Measurements from ENCODE around the gene PCNX2. TPM values are rescaled to one million over a fixed set of nuclear protein-coding genes. Genes with fewer than 3 reads are reported as not detected.

The PCNX2 gene
- total RNA-seq, 1 experiment from 2014 or later, result 4.8 TPM

DNA sequence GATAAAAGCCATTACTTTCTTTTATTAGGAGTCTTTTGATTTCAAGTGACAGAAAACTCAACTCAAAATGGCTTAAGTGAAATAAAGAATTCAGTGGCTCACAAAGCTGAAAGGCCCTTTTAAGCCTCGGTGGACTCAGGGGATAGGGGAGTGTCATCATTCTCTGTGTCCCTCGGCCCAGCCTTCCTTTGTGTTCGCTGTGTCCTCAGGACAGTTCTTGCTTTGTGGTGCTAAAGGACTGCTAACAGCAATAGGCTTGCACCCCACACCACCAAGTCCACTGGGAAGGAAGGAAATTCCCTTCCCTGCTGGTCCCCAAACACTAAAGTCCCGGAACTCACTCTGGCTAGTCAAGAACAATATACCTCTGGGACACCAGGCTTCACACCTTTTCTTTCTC lies 216.0 kb downstream of the PCNX2 start:
- in situ Hi-C loops (cut with HindIII; ENCODE audit: low pct_unique_long_range_greater_than_20kb, low sequenced_read_pairs), result no loop called here

GRCh38 chr1:233078396-233078795 lies 217.1 kb downstream of the PCNX2 start:
- in situ Hi-C loops (cut with HindIII; ENCODE audit: low pct_unique_long_range_greater_than_20kb, low sequenced_read_pairs), result no loop called here

More for the DNA sequence above, 216.0 kb downstream of the PCNX2 start:
- DNase-seq (ENCODE audit: low read depth, low spot score), result no peak

GRCh38 chr1:233075915-233076295 lies 219.6 kb downstream of the PCNX2 start:
- no peak for DNase-seq (ENCODE audit: low read depth, low spot score)
- in situ Hi-C loops (cut with HindIII; ENCODE audit: low pct_unique_long_range_greater_than_20kb, low sequenced_read_pairs), result no loop called here

More at GRCh38 chr1:233078396-233078795, 217.1 kb downstream of the PCNX2 start:
- no peak for DNase-seq (ENCODE audit: low read depth, low spot score)

DNA sequence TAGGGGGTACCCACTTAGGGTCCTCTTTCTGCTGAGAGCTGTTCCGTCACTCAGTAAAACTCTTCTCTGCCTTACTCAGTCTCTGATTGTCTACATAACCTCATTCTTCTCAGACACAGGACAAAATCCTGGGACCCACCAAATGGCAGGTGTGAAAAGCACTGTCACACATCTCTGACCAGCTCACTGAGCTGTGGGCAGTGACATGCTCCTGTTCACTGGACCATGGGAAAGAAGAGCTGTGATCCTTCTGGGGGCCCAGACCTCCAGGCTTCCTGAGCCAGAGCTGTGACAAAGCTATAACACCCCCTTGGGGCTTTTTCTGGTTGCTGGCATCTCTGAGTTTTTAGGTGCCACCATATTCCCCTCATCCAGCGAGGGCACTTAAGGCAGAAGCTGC lies 229.4 kb downstream of the PCNX2 start:
- in situ Hi-C loops (cut with HindIII; ENCODE audit: low pct_unique_long_range_greater_than_20kb, low sequenced_read_pairs), result no loop called here
- no peak for DNase-seq (ENCODE audit: low read depth, low spot score)

- in situ Hi-C loops (cut with HindIII; ENCODE audit: low pct_unique_long_range_greater_than_20kb, low sequenced_read_pairs), result no loop called here
- no peak for DNase-seq (ENCODE audit: low read depth, low spot score)
These were observed 229.8 kb downstream of the PCNX2 start for GRCh38 chr1:233065685-233066084.

DNA sequence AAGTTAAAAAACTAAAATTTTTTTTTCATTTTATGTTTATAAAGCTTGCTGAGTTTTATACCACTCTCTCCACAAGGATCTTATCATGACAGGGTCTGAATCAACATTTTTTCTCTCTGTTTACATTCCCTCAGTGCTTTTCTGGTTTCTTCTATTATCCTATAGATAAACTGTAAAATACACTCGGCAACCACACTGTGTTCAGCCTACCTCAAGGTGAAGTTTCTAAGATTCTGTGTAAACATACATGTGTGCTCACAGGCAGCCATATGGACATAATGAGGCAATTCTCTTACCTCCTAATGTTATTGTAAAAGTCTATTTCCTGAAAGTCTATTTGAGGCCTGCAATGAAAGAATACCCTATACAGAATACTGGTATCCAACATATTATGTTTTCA lies 230.5 kb downstream of the PCNX2 start:
- in situ Hi-C loops (cut with HindIII; ENCODE audit: low pct_unique_long_range_greater_than_20kb, low sequenced_read_pairs), result no loop called here
- no peak for DNase-seq (ENCODE audit: low read depth, low spot score)

DNA sequence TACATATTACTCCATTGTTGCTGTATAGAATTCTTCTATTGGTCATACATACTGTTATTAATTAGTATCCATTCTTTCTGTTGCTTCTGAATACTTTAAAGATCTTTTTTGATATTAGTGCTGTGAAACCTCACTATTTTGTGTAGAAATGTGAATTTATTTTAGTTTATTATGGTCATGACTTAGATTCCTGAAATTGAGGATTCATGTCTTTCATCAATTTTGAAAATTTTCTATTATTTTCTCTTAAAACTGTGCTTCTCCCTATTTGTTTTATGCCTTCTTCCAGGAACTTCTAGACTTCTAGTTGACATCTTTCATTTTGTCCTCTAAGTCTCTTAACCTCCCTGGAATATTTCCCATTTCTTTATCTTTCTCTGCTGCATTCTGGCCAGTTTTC lies 232.1 kb downstream of the PCNX2 start:
- no peak for DNase-seq (ENCODE audit: low read depth, low spot score)
- in situ Hi-C loops (cut with HindIII; ENCODE audit: low pct_unique_long_range_greater_than_20kb, low sequenced_read_pairs), result no loop called here

DNA sequence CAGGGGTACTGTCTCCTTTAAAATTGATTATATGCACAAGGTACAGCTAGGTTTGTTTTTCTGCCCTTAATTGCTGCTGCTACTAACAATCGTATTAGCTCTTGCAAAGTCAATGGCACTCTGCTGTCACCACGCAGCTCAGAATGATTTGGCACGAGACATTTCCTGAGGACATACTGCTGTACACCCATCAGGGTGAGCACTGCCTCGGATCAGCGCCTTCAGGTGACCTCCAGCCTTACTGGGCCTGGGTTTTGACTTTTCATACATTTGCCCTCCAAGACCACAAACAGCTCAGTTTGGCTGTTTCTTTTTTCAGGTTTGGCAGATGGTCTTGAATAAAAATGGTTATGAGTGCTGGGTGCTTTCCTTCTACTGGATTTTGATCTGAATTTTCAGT lies 234.3 kb downstream of the PCNX2 start:
- DNase-seq (ENCODE audit: low read depth, low spot score), result no peak
- in situ Hi-C loops (cut with HindIII; ENCODE audit: low pct_unique_long_range_greater_than_20kb, low sequenced_read_pairs), result no loop called here

DNA sequence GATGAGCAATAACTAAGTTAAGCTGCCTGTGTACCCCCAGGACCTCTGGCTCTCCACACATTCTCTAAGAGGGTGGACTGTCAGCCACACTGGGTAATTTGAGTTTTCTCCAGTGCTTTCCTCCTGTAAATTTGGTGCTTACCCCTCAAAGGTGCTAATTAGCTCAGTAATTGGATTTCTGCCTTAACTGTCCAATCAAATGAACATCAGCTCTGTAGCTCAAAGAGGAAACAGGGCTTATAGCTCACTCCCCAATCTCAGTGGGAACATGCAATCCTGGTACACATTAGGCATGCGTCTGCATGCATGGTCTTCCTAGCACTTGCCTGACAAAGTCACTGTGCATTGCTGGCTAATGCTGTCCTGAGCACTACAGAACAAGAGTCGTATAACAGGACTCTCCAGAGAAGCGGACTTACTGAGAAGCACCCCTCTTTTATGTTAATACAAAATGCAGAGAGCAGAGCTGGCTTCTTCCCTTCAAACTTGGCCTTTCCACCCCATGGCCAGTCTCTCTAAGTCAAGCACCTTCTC lies 235.0 kb downstream of the PCNX2 start:
- DNase-seq (ENCODE audit: low read depth, low spot score), result no peak
- in situ Hi-C loops (cut with HindIII; ENCODE audit: low pct_unique_long_range_greater_than_20kb, low sequenced_read_pairs), result no loop called here

DNA sequence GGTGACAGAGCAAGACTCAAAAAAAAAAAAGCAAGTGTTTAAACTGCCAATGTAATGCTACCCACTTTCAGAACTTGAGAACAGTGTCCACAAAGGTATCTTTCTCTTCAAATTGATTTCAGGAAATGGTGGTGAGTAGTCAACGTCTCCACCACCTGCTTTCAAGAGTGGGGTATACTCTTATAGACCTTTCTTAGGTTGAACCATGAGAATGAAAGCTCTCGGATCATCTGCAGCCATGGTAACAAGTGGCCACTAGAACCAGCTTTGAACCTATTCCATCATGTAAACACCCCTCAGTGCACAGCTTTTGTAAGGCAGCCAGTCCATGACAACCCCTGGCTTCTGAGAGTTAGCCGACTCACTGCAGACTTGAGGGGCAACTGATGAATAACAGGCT lies 237.7 kb downstream of the PCNX2 start:
- DNase-seq (ENCODE audit: low read depth, low spot score), result no peak
- in situ Hi-C loops (cut with HindIII; ENCODE audit: low pct_unique_long_range_greater_than_20kb, low sequenced_read_pairs), result no loop called here

GRCh38 chr1:233055879-233056641 lies 239.5 kb downstream of the PCNX2 start:
- in situ Hi-C loops (cut with HindIII; ENCODE audit: low pct_unique_long_range_greater_than_20kb, low sequenced_read_pairs), result no loop called here

DNA sequence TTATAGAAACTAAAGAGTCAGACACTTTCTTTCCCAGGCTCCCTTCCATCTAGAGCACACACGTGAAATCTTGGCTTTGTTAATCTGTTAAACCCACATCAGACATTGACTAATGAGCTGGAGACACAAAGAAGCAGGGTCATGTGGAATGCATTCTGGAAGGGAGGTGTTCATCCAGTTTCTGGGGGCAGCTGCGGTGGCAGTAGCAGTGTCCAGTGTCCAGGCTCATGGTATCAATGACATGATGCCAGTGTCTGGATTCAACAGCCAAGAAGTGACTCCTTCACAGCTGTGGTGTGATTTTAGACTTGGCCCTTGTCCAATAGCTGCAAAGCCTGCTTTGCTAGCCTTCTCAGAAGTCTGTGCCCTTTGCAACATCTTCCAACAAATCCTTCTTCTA lies 249.9 kb downstream of the PCNX2 start:
- DNase-seq (ENCODE audit: low read depth, low spot score), result no peak
- in situ Hi-C loops (cut with HindIII; ENCODE audit: low pct_unique_long_range_greater_than_20kb, low sequenced_read_pairs), result no loop called here

More at GRCh38 chr1:233055879-233056641, 239.5 kb downstream of the PCNX2 start:
- DNase-seq (ENCODE audit: low read depth, low spot score), result no peak

GRCh38 chr1:233042834-233043233 lies 252.7 kb downstream of the PCNX2 start:
- in situ Hi-C loops (cut with HindIII; ENCODE audit: low pct_unique_long_range_greater_than_20kb, low sequenced_read_pairs), result no loop called here
- DNase-seq (ENCODE audit: low read depth, low spot score), result no peak

GRCh38 chr1:233040494-233040893 lies 255.0 kb downstream of the PCNX2 start:
- peak; percentile 40 for DNase-seq (ENCODE audit: low read depth, low spot score)

DNA sequence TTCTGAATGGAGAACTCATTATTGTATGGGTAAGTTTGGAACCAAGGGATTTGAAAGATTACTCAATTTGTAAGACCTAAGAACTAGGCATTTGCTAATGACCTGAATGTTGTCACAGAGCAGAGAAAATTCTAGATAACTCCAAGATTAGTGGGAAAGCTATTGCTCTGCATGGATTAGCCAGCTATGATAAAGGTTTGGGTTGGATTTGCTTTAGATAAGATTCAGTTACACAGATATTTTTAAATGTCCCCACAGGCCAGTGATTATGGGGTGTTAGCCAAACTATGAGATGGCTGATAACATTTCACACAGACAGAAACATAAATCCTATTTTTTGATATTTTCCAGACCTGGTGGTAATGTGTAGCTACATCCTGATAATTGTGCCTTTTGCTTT lies 256.9 kb downstream of the PCNX2 start:
- DNase-seq (ENCODE audit: low read depth, low spot score), result no peak
- in situ Hi-C loops (cut with HindIII; ENCODE audit: low pct_unique_long_range_greater_than_20kb, low sequenced_read_pairs), result no loop called here

More at GRCh38 chr1:233040494-233040893, 255.0 kb downstream of the PCNX2 start:
- in situ Hi-C loops (cut with HindIII; ENCODE audit: low pct_unique_long_range_greater_than_20kb, low sequenced_read_pairs), result no loop called here

DNA sequence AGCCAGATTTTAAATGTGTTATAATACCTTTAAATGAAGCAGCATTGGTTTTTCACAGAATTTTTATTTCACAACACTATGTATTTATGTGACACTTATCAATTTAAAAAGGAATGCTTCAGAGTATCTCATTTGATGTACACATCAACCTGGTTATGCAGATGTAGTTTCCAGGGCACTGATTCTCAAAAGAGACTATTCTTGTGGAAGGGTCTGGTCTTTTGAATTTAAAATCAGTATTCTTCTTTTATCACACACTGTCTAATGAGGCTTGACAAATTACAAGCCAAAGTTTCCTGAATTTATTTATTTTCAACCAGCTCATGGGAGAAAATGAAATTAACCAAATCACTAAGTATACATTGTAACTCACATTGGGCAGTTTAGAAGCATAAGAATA lies 257.7 kb downstream of the PCNX2 start:
- in situ Hi-C loops (cut with HindIII; ENCODE audit: low pct_unique_long_range_greater_than_20kb, low sequenced_read_pairs), result no loop called here
- no peak for DNase-seq (ENCODE audit: low read depth, low spot score)

- in situ Hi-C loops (cut with HindIII; ENCODE audit: low pct_unique_long_range_greater_than_20kb, low sequenced_read_pairs), result no loop called here
- DNase-seq (ENCODE audit: low read depth, low spot score), result no peak
These were observed 260.7 kb downstream of the PCNX2 start for GRCh38 chr1:233034836-233035235.

- in situ Hi-C loops (cut with HindIII; ENCODE audit: low pct_unique_long_range_greater_than_20kb, low sequenced_read_pairs), result no loop called here
- DNase-seq (ENCODE audit: low read depth, low spot score), result no peak
These were observed 262.2 kb downstream of the PCNX2 start for GRCh38 chr1:233033361-233033760.

- peak; percentile 7 for DNase-seq (ENCODE audit: low read depth, low spot score)
- in situ Hi-C loops (cut with HindIII; ENCODE audit: low pct_unique_long_range_greater_than_20kb, low sequenced_read_pairs), result no loop called here
These were observed 262.6 kb downstream of the PCNX2 start for GRCh38 chr1:233032916-233033315.
